ENCODE measurements around the gene ZC3H15.
A peak's percentile ranks its signal among the peaks of the same experiment; 100 is the strongest.

ZC3H15 gene

DNA sequence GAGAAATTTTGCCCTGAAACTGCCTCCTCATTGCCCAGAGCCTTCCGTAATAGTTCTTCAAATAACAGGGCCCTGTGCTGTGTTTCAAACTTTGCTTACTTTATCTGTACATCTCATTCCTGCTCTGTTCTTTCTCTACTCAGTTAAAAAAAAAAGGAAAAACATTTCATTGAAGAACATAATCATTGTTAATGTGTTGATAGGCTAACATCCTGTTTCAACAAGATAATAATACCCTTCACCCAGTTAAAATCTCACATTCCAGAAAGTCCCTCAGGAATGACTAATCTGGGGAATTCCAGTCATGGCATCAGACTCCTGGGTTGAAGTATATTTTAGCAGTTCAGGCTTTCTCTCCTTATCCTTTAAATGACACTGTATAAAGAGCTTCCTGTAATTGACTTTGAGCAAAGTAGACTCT, 58.2 kb downstream of the ZC3H15 start:
- DNase-seq: peak; percentile 92

- peak; percentile 58 for DNase-seq
These were observed 60.8 kb downstream of the ZC3H15 start for GRCh38 chr2:186546846-186547245.

GRCh38 chr2:186551323-186552050, 65.4 kb downstream of the ZC3H15 start:
- peak; percentile 89 for DNase-seq

GRCh38 chr2:186554429-186554828, 68.4 kb downstream of the ZC3H15 start:
- DNase-seq: peak; percentile 42

GRCh38 chr2:186554850-186555671, 69.0 kb downstream of the ZC3H15 start:
- DNase-seq: no peak

DNA sequence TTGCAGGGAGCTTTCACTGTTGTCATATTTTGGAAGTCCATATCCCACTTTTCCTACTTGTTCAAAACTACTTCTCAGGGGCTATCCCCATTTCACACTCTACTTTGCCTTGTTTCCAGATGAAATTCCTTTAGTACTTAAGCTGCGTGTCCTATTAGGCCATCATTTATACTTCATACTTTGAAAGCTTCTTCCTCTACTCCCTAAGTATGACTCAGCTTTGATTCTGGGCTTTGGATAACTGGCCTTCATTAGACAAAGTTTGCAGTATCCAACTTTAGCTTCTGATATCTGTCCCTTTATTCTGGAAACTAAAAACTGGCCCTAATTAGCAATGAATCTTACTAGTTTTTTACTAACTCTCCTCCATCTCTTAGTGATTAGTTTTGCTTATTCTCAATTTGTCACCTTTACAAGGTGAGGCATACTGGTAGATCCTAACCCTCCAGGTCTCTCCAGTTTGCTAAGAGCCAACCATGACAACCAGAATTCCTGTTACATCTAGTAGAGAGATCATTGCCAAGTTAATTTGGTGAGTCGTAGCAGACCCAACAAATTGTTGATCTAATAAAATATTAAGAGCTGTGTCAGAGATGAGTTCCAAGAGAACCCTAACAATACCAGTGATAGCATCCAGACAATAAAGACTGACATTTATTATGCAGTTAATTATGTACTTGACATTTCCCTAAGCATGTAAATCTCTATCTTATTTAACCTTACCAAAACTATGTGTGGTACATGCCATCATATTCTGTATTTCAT, 72.6 kb downstream of the ZC3H15 start:
- DNase-seq: peak; percentile 44

Measured in fibroblast of skin of scalp (primary cell).